Effector memory CD8-positive, alpha-beta T cell (primary cell): ENCODE results near the gene MTA3.
"Not testable (repeated sequence)": the region's sequence is repeated elsewhere in the genome, so short reads cannot be mapped to it uniquely, and the experiment has no call there.

Experiments
- ATAC-seq: fragments of 150-1000 bp; cut with Tn5 transposase; replicated peaks from 2 replicates; pipeline ENCODE4 v1.10.0; 2021; ENCODE audit warnings: mild to moderate bottlenecking, moderate library complexity
- DNase-seq, 3 experiments: peaks; one replicate each; pipeline ENCODE4 v3.0.0; 2021
- H3K27ac Mint-ChIP-seq, 2 donors: one replicate each; pipeline ENCODE4 v1.8.0; 2022; ENCODE audit warnings: mild to moderate bottlenecking in 2 of 2, mixed read lengths in 2 of 2, moderate library complexity in 2 of 2
- H3K27me3 Mint-ChIP-seq, 2 donors: one replicate each; pipeline ENCODE4 v1.8.0; 2022; ENCODE audit warnings: mixed read lengths in 2 of 2
- H3K36me3 Mint-ChIP-seq: one replicate; pipeline ENCODE4 v1.8.0; 2022; ENCODE audit warnings: mild to moderate bottlenecking, moderate library complexity, mixed read lengths; ENCODE audit not compliant: insufficient read depth
- H3K4me1 Mint-ChIP-seq, 2 donors: one replicate each; pipeline ENCODE4 v1.8.0; 2022; ENCODE audit warnings: low read depth in 2 of 2, mixed read lengths in 2 of 2
- H3K4me3 Mint-ChIP-seq, 2 donors: one replicate each; pipeline ENCODE4 v1.8.0; 2022; ENCODE audit warnings: mild to moderate bottlenecking in 2 of 2, mixed read lengths in 2 of 2, moderate library complexity in 2 of 2
- H3K9me3 Mint-ChIP-seq, 2 donors: one replicate each; pipeline ENCODE4 v1.8.0; 2022; ENCODE audit warnings: mixed read lengths in 2 of 2

Gene MTA3

DNA sequence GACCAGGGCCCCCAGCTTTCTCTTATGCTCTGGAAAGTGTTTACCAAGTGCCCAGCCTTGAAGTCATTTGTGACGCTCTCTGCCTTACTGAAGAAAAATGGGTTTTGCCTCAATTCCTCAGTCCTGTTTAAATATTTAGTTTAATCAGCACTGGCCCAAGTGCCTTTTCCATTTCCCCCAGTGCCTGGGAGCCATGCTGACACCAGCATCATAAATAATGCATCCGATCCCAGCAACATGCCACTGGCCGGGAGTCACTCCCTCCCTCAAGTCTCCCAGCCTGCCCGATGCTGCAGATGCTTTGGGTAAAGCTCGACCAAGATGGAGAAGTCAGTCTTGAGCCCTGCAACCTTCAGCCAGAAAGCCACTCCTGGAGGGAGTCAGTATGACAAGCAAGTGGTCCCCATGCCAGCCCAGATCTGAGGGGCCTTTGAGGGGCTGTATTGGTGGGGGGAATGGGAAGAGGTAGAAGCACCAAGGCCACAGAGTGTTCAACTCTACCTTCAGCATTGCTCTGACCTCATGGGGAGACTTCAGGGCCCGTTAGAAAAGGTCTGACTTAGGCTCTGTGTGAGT, 12.0 kb upstream of the MTA3 start:
- Mint-ChIP-seq H3K9me3 (no peaks in the 10 kb centered on the region), H3K27me3 (peaks cover 4 to 19% of the 10 kb centered on the region in 2 donors), H3K4me1 (no peaks in the 10 kb centered on the region), H3K27ac (no peak overlapping the region), H3K4me3 (no peak overlapping the region), H3K36me3 (no peaks in the 10 kb centered on the region)
- DNase-seq (no peak), ATAC-seq (no peak)

GRCh38 chr2:42557306-42557705, 11.1 kb upstream of the MTA3 start:
- Mint-ChIP-seq H3K27ac (no peak overlapping the region), H3K4me1 (no peaks in the 10 kb centered on the region), H3K4me3 (no peak overlapping the region), H3K9me3 (no peaks in the 10 kb centered on the region), H3K36me3 (no peaks in the 10 kb centered on the region), H3K27me3 (peaks cover 2 to 12% of the 10 kb centered on the region in 2 donors)
- no peak for DNase-seq
- no peak for ATAC-seq

GRCh38 chr2:42558827-42559226, 9.6 kb upstream of the MTA3 start:
- Mint-ChIP-seq H3K27ac (no peak overlapping the region), H3K27me3 (peaks cover 0 to 7% of the 10 kb centered on the region in 2 donors), H3K4me3 (no peak overlapping the region), H3K4me1 (no peaks in the 10 kb centered on the region), H3K9me3 (no peaks in the 10 kb centered on the region), H3K36me3 (no peaks in the 10 kb centered on the region)
- ATAC-seq, result no peak
- DNase-seq, result no peak

DNA sequence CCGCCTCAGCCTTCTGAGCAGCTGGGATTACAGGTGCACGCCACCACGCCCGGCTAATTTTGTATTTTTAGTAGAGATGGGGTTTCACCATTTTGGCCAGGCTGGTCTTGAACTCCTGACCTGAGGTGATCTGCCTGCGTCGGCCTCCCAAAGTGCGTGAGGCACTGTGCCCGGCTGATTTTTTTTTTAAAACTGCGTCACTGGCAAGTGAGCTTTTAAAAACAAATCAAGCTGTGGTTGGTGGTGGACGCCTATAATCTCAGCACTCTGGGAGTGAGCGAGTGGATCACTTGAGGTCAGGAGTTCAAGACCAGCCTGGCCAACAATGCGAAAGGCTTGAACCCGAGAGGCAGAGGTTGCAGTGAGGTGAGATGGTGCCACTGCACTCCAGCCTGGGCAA, 8.3 kb upstream of the MTA3 start:
- not testable (repeated sequence) for H3K4me1 Mint-ChIP-seq

GRCh38 chr2:42560899-42561298, 7.5 kb upstream of the MTA3 start:
- H3K27ac Mint-ChIP-seq, result no peak overlapping the region
- H3K4me3 Mint-ChIP-seq, result no peak overlapping the region
- no peaks in the 10 kb centered on the region for H3K36me3 Mint-ChIP-seq
- H3K27me3 Mint-ChIP-seq, result no peaks in the 10 kb centered on the region
- DNase-seq, result no peak
- H3K9me3 Mint-ChIP-seq, result no peaks in the 10 kb centered on the region
- ATAC-seq, result no peak
- no peaks in the 10 kb centered on the region for H3K4me1 Mint-ChIP-seq

More for the DNA sequence above, 8.3 kb upstream of the MTA3 start:
- ATAC-seq, H3K4me3 Mint-ChIP-seq, H3K27ac Mint-ChIP-seq, H3K27me3 Mint-ChIP-seq, H3K9me3 Mint-ChIP-seq, H3K36me3 Mint-ChIP-seq, DNase-seq: not testable (repeated sequence)

GRCh38 chr2:42562474-42563144, 5.8 kb upstream of the MTA3 start:
- Mint-ChIP-seq H3K4me3 (no peak overlapping the region), H3K9me3 (no peaks in the 10 kb centered on the region), H3K36me3 (no peaks in the 10 kb centered on the region), H3K4me1 (no peaks in the 10 kb centered on the region), H3K27me3 (no peaks in the 10 kb centered on the region), H3K27ac (no peak overlapping the region)
- DNase-seq (no peak), ATAC-seq (no peak)

- no peak overlapping the region for H3K4me3 Mint-ChIP-seq
- H3K27me3 Mint-ChIP-seq, result no peaks in the 10 kb centered on the region
- no peaks in the 10 kb centered on the region for H3K36me3 Mint-ChIP-seq
- H3K27ac Mint-ChIP-seq, result no peak overlapping the region
- no peaks in the 10 kb centered on the region for H3K9me3 Mint-ChIP-seq
- H3K4me1 Mint-ChIP-seq, result peaks cover 9 to 10% of the 10 kb centered on the region in 2 donors
- no peak for DNase-seq
- ATAC-seq, result no peak
Measured at GRCh38 chr2:42566025-42566424, 2.4 kb upstream of the MTA3 start.

DNA sequence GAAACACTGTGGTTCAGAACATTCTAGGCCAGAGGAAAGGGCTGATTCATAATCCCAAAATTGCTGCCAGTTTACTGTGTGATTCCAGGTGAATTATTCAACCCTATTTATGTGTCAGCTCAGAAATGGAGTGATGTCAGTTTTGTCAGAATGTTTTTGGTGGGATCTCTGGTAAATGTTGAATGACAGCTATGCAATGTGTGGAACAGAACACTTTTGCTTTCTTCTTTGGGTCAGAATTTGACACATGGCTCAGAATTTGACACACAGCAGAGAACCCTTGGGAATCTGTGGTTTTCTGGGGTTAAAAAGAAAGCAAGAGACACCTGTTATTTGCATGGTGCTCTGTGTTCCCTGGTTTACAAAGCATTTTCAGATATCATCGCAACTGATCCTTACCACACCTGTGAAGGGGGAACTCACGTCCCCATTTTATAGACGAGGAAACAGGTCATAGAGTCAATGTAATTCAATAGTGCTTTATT, 1.6 kb upstream of the MTA3 start:
- Mint-ChIP-seq H3K36me3 (no peaks in the 10 kb centered on the region), H3K4me3 (peak overlapping the region; percentile 58 to 72), H3K27me3 (no peaks in the 10 kb centered on the region)

DNA sequence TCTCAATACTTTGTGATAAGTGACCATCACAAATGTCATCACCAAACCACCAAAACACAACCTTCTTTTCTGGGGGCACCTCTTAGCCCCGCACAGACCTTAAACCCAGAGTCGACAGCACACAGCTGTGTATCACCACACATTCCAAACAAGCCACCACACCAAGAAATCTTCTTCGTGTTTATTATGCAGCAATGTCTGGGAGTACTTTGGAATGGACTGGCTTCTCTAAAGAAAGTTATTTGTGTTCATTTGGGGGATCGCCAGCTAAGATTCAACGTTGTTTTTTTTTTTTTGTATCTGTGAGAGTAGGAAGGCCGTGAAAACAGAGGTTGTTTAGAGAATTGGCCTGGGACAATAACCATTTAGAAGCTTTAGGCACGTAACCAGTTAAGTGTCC, 1.1 kb upstream of the MTA3 start:
- no peaks in the 10 kb centered on the region for H3K36me3 Mint-ChIP-seq
- ATAC-seq, result no peak
- H3K27ac Mint-ChIP-seq, result peak overlapping the region; percentile 77 to 86
- H3K9me3 Mint-ChIP-seq, result no peaks in the 10 kb centered on the region
- no peak for DNase-seq
- peaks cover 9 to 10% of the 10 kb centered on the region in 2 donors for H3K4me1 Mint-ChIP-seq
- no peaks in the 10 kb centered on the region for H3K27me3 Mint-ChIP-seq
- H3K4me3 Mint-ChIP-seq, result peak overlapping the region; percentile 58 to 72

More for the DNA sequence above, 1.6 kb upstream of the MTA3 start:
- Mint-ChIP-seq H3K4me1 (peaks cover 9 to 10% of the 10 kb centered on the region in 2 donors), H3K9me3 (no peaks in the 10 kb centered on the region), H3K27ac (peak overlapping the region; percentile 77 to 86)
- ATAC-seq (no peak), DNase-seq (no peak)

- Mint-ChIP-seq H3K4me3 (peak overlapping the region; percentile 58 to 72), H3K9me3 (no peaks in the 10 kb centered on the region), H3K36me3 (no peaks in the 10 kb centered on the region), H3K27me3 (no peaks in the 10 kb centered on the region), H3K27ac (peak overlapping the region; percentile 77 to 86), H3K4me1 (peaks cover 9 to 10% of the 10 kb centered on the region in 2 donors)
- DNase-seq (peak; percentile 1 to 6 (median 2)), ATAC-seq (peak; percentile 28)
Measured at GRCh38 chr2:42567806-42568400, 529 bp upstream of the MTA3 start.

DNA sequence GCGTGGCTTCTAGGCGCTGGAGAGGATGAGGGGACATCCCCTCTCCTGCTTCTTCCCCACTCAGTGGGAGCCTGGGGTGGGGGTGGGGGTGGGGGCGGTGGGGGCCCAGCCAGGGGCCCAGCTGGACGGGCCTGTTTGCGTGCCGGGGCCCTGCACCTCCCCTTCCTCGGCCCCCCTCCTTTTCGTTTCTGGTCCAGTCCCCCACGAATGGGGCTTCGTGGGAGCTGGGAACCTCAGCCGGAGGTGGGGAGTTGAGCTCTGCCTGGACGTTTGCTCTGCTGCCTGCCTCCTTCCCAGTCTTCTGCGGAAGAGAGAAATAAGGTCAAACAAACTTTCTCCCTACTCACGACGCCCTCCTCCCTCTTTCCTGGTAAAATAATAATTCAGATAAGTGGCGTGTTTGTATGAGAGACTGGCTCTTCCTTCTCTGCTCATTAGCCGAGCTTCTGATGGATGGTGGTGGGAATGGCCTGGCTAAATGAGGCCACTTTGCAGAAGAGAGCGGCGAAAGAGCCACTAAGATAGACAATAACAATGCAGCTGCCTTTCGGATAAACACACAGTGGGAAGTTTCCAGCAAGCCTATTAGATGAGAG, 782 bp downstream of the MTA3 start:
- peaks cover 9 to 10% of the 10 kb centered on the region in 2 donors for H3K4me1 Mint-ChIP-seq
- H3K36me3 Mint-ChIP-seq, result peaks cover 2% of the 10 kb centered on the region
- no peak for DNase-seq
- peak overlapping the region; percentile 95 to 96 for H3K27ac Mint-ChIP-seq
- H3K9me3 Mint-ChIP-seq, result no peaks in the 10 kb centered on the region
- no peak for ATAC-seq
- H3K27me3 Mint-ChIP-seq, result no peaks in the 10 kb centered on the region
- peak overlapping the region; percentile 89 to 91 for H3K4me3 Mint-ChIP-seq

- Mint-ChIP-seq H3K9me3 (no peaks in the 10 kb centered on the region), H3K36me3 (peaks cover 2% of the 10 kb centered on the region), H3K4me1 (peaks cover 9 to 10% of the 10 kb centered on the region in 2 donors), H3K27me3 (no peaks in the 10 kb centered on the region), H3K27ac (peak overlapping the region; percentile 95 to 96), H3K4me3 (peak overlapping the region; percentile 89 to 91)
- ATAC-seq (no peak), DNase-seq (no peak)
Measured at GRCh38 chr2:42569883-42570282, 1.5 kb downstream of the MTA3 start.

GRCh38 chr2:42572297-42573081, 4.1 kb downstream of the MTA3 start:
- peaks cover 2% of the 10 kb centered on the region for H3K36me3 Mint-ChIP-seq
- no peaks in the 10 kb centered on the region for H3K27me3 Mint-ChIP-seq
- ATAC-seq (no peak), DNase-seq (no peak)
- no peak overlapping the region for H3K27ac Mint-ChIP-seq
- peaks cover 16 to 25% of the 10 kb centered on the region in 2 donors for H3K4me1 Mint-ChIP-seq
- no peaks in the 10 kb centered on the region for H3K9me3 Mint-ChIP-seq
- no peak overlapping the region for H3K4me3 Mint-ChIP-seq
